GM10248 (cell line): ENCODE results near the gene STK24.

ENCODE experiments used
- CTCF ChIA-PET: fragments of 300-600 bp; sonication (Branson Sonifier 250); formaldehyde crosslinking; extraction: SDS; loops from one replicate; lab custom pipeline; 2021; ENCODE audit warnings: antibody characterized with exemption; lab: Yijun Ruan, JAX
- POLR2A ChIA-PET: fragments of 350-650 bp; sonication (Branson Sonifier 250); formaldehyde crosslinking; extraction: SDS; loops from one replicate; lab custom pipeline; 2020; ENCODE audit warnings: antibody characterized with exemption; lab: Yijun Ruan, JAX
- DNase-seq: peaks from one replicate; pipeline ENCODE4 v3.0.0; 2012; ENCODE audit errors: extremely low spot score
- TF ChIP-seq, protein P1 (sequence below): IDR thresholded peaks from 2 replicates; pipeline ENCODE4 v1.5.1; 2012; ENCODE audit warnings: mild to moderate bottlenecking, low read depth; ENCODE audit errors: extremely low read depth, missing control alignments, control extremely low read depth

Gene STK24

DNA sequence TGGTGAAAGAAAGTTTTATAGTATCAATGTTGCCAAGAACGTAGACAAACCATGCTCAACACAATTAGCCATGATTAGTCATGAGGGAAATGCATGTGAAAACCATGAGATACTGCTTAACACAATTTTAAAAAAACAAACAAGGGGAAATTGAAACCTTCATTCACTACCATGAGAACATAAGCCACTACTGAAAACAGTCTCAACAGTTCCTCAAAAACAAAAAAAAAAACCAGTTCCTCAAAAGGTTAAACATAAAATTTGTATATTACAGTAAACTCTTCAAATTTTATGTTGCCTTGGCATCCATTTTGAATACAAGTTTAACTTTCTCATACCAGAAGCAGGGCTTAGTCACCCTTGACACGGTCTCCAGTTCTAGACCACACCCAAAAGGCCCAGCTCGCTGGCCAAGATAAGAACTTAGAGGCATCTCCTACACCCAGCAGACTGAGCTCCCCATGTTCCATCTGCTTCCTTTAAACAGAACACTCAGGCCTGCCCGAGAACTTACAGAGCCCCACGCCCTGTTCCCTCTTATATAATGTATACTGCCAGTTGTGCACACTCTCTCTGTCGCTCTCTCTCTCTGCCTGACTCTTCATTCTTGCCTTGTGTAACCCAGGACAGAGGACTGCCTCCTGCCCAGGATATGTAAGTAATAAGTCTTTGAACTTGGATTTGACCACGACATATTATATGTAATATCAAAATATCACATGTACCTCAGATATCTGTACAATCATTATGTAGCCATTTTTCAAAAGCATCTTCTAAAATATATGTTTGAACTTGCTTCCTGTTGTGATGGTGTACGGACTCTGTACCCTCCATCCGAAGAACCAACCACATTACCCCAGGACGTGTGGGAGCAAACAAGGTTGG is 67.4 kb downstream of the STK24 start:
- ChIA-PET CTCF (interaction anchor here (1.0 to 3.6 kb wide), 12 partner anchors 10 to 144 kb away, joined by 3 to 17 read pairs (median 4); no protein-coding TSS in a partner anchor), POLR2A (interaction anchor here (0.5 to 1.0 kb wide), 3 partner anchors 10 to 60 kb away, joined by 3 read pairs; no protein-coding TSS in a partner anchor)
- TF ChIP-seq, protein P1, sequence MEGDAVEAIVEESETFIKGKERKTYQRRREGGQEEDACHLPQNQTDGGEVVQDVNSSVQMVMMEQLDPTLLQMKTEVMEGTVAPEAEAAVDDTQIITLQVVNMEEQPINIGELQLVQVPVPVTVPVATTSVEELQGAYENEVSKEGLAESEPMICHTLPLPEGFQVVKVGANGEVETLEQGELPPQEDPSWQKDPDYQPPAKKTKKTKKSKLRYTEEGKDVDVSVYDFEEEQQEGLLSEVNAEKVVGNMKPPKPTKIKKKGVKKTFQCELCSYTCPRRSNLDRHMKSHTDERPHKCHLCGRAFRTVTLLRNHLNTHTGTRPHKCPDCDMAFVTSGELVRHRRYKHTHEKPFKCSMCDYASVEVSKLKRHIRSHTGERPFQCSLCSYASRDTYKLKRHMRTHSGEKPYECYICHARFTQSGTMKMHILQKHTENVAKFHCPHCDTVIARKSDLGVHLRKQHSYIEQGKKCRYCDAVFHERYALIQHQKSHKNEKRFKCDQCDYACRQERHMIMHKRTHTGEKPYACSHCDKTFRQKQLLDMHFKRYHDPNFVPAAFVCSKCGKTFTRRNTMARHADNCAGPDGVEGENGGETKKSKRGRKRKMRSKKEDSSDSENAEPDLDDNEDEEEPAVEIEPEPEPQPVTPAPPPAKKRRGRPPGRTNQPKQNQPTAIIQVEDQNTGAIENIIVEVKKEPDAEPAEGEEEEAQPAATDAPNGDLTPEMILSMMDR = no peak
- no peak for DNase-seq

GRCh38 chr13:98508685-98509084 is 68.2 kb downstream of the STK24 start:
- TF ChIP-seq, protein P1 = no peak
- DNase-seq = no peak
- ChIA-PET CTCF (interaction anchor here (1.0 to 3.6 kb wide), 10 partner anchors 11 to 145 kb away, joined by 3 to 17 read pairs (median 4); no protein-coding TSS in a partner anchor), POLR2A (interaction anchor here (1.0 kb wide), 1 partner anchor 24 kb away, joined by 3 read pairs; no protein-coding TSS in a partner anchor)

GRCh38 chr13:98508280-98508679 is 68.6 kb downstream of the STK24 start:
- POLR2A ChIA-PET = no interaction called here
- CTCF ChIA-PET = interaction anchor here (0.7 to 3.6 kb wide), 8 partner anchors 12 to 145 kb away, joined by 3 to 17 read pairs (median 4); no protein-coding TSS in a partner anchor
- TF ChIP-seq, protein P1 = no peak
- DNase-seq = no peak

DNA sequence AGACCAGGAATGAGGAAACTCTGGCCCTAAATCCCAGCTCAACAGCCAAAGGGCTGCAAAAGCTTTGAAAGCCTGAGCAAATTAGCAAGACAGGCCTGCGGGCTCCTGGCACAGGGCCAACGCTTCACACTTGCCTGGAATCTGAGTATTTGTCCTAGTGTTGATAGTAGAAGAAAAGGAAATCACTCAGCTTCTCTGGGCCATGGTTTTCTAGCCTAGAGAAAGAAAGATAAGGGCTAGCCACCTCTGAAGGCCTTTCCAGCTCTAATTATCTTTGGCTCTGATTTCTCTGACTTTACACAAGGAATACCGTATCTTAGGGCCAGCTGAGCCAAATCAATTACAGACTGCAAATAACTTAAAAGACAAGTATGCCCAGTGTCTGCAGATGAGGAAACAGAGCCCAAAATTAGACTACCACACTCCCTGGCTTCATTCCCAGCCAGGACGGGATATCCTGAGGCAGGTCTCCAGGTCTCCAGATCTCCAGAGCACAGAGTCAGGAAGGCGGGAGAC is 69.6 kb downstream of the STK24 start:
- TF ChIP-seq, protein P1 = no peak
- no peak for DNase-seq
- ChIA-PET POLR2A (no interaction called here), CTCF (interaction anchor here (0.7 to 3.6 kb wide), 10 partner anchors 12 to 146 kb away, joined by 3 to 17 read pairs (median 5); no protein-coding TSS in a partner anchor)

DNA sequence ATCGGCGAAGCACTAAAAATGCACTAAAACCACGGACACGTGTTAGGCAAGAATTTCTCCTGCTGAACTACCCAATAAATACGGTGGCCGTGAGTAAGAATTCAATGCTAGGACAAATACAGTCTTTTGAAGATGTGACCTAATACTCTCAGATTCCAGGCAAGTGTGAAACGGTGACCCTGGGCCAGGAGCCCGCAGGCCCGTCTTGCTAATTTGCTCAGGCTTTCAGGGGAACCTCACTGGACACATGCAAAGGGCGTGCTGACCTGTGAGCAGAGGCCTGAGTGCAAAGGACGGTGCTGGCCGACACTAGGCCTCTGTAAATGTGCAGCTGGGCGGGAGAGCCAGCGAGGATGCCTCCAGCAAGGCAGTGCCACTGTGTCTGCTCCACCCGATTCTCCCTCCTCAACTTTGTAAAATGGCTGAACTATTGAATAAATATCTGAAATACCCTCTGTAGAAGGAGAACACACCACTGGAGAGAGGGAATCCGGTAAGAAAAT is 70.1 kb downstream of the STK24 start:
- ChIA-PET CTCF (interaction anchor here (1.2 to 2.6 kb wide), 6 partner anchors 17 to 147 kb away, joined by 3 to 10 read pairs (median 5); no protein-coding TSS in a partner anchor), POLR2A (interaction anchor here (0.5 kb wide), 1 partner anchor 85 kb away, joined by 3 read pairs; no protein-coding TSS in a partner anchor)
- no peak for DNase-seq
- TF ChIP-seq, protein P1 = no peak

- CTCF ChIA-PET = interaction anchor here (0.8 to 2.6 kb wide), 6 partner anchors 9 to 147 kb away, joined by 3 to 12 read pairs (median 5); no protein-coding TSS in a partner anchor
- TF ChIP-seq, protein P1 = no peak
- no peak for DNase-seq
- POLR2A ChIA-PET = interaction anchor here (0.5 kb wide), 1 partner anchor 85 kb away, joined by 3 read pairs; no protein-coding TSS in a partner anchor
Observed at GRCh38 chr13:98506322-98506721, 70.6 kb downstream of the STK24 start.
